Calu3 (cell line): Measurements from ENCODE around the gene SNAPC2. TPM values are rescaled to one million over a fixed set of nuclear protein-coding genes. Genes with fewer than 3 reads are reported as not detected.

Source experiments
- BruUV-seq: library from RNA; stranded (reverse); fragments of 400-500 nt; replicated peaks from 2 replicates; lab custom pipeline; 2021; lab: Mats Ljungman, UMichigan
- CTCF ChIA-PET: fragments of 300-600 bp; sonication (Branson Sonifier 250); formaldehyde crosslinking; loops from one replicate; lab custom pipeline; 2022; ENCODE audit warnings: antibody characterized with exemption; lab: Charles Lee
- DNase-seq: peaks from one replicate; pipeline ENCODE4 v3.0.0; 2022
- H3K27ac Mint-ChIP-seq: one replicate; pipeline ENCODE4 v1.8.0; 2022; ENCODE audit warnings: mixed read lengths; ENCODE audit not compliant: unreplicated experiment
- H3K27me3 Mint-ChIP-seq: one replicate; pipeline ENCODE4 v1.8.0; 2022; ENCODE audit warnings: mixed read lengths; ENCODE audit not compliant: unreplicated experiment
- H3K36me3 Mint-ChIP-seq: one replicate; pipeline ENCODE4 v1.8.0; 2022; ENCODE audit warnings: mild to moderate bottlenecking, moderate library complexity, mixed read lengths; ENCODE audit not compliant: insufficient read depth, unreplicated experiment
- H3K4me1 Mint-ChIP-seq: one replicate; pipeline ENCODE4 v1.8.0; 2022; ENCODE audit warnings: mild to moderate bottlenecking, low read depth, mixed read lengths; ENCODE audit not compliant: unreplicated experiment
- H3K4me3 Mint-ChIP-seq: one replicate; pipeline ENCODE4 v1.8.0; 2022; ENCODE audit warnings: mild to moderate bottlenecking, low read depth, moderate library complexity, mixed read lengths; ENCODE audit not compliant: unreplicated experiment
- H3K9me3 Mint-ChIP-seq: one replicate; pipeline ENCODE4 v1.8.0; 2022; ENCODE audit warnings: low read depth, mixed read lengths; ENCODE audit not compliant: unreplicated experiment
- intact Hi-C: fragments of 100-400 bp; cut with micrococcal nuclease; formaldehyde crosslinking; loops from one replicate; pipeline ENCODE4 v1.10.0; 2022; ENCODE audit not compliant: unreplicated experiment
- total RNA-seq: library from RNA; stranded (reverse); gene quantifications from 2 replicates; pipeline ENCODE4 v1.2.3, GENCODE V29; 2022
- TF ChIP-seq, protein P1 (sequence below): fragments of 200-600 bp; IDR thresholded peaks from one replicate; pipeline ENCODE4 v1.8.0; 2022; ENCODE audit warnings: antibody characterized with exemption; ENCODE audit not compliant: unreplicated experiment

Gene SNAPC2
- total RNA-seq, 1 experiment from 2014 or later = 12.1 TPM

DNA sequence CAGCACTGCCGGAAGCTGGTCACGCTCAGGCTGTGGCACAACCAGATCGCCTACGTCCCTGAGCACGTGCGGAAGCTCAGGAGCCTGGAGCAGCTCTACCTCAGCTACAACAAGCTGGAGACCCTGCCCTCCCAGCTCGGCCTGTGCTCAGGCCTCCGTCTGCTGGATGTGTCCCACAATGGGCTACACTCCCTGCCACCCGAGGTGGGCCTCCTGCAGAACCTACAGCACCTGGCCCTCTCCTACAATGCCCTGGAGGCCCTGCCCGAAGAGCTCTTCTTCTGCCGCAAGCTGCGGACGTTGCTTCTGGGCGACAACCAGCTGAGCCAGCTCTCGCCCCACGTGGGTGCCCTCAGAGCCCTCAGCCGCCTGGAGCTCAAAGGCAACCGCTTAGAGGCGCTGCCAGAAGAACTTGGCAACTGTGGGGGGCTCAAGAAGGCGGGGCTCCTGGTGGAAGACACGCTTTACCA is 19.7 kb upstream of the SNAPC2 start:
- no peak overlapping the region for H3K27ac Mint-ChIP-seq
- peaks cover 10% of the 10 kb centered on the region for H3K4me1 Mint-ChIP-seq
- CTCF ChIA-PET = no interaction called here
- TF ChIP-seq, protein P1, sequence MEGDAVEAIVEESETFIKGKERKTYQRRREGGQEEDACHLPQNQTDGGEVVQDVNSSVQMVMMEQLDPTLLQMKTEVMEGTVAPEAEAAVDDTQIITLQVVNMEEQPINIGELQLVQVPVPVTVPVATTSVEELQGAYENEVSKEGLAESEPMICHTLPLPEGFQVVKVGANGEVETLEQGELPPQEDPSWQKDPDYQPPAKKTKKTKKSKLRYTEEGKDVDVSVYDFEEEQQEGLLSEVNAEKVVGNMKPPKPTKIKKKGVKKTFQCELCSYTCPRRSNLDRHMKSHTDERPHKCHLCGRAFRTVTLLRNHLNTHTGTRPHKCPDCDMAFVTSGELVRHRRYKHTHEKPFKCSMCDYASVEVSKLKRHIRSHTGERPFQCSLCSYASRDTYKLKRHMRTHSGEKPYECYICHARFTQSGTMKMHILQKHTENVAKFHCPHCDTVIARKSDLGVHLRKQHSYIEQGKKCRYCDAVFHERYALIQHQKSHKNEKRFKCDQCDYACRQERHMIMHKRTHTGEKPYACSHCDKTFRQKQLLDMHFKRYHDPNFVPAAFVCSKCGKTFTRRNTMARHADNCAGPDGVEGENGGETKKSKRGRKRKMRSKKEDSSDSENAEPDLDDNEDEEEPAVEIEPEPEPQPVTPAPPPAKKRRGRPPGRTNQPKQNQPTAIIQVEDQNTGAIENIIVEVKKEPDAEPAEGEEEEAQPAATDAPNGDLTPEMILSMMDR = no peak
- no peaks in the 10 kb centered on the region for H3K27me3 Mint-ChIP-seq
- no peak for DNase-seq
- H3K9me3 Mint-ChIP-seq = no peaks in the 10 kb centered on the region
- intact Hi-C loops = no loop called here
- H3K4me3 Mint-ChIP-seq = no peak overlapping the region
- no TSS peak for BruUV-seq
- peaks cover 30% of the 10 kb centered on the region for H3K36me3 Mint-ChIP-seq

DNA sequence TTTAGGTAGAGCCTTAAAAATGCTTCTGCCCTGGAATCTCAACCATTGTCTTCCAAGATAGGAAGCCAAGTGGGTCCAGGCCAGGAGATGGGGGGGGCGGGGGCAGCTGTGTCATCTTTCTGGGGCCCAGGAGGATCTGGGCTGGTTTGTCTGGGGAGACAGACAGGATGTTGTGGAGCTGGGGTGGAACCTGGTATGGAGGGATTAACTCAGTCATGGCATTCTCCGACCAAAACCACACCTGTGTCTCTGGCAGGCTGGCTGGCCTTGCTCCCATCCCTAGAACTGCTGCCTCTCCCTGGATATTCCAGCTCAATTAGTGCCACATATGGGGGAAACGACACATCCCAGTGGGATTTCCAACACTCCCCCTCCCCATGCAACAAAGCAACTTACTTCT is 19.2 kb upstream of the SNAPC2 start:
- Mint-ChIP-seq H3K36me3 (peaks cover 34% of the 10 kb centered on the region), H3K27me3 (no peaks in the 10 kb centered on the region), H3K9me3 (no peaks in the 10 kb centered on the region), H3K27ac (no peak overlapping the region), H3K4me3 (no peak overlapping the region), H3K4me1 (peaks cover 15% of the 10 kb centered on the region)
- intact Hi-C loops = no loop called here
- no peak for DNase-seq
- no TSS peak for BruUV-seq
- TF ChIP-seq, protein P1 = no peak
- CTCF ChIA-PET = no interaction called here

DNA sequence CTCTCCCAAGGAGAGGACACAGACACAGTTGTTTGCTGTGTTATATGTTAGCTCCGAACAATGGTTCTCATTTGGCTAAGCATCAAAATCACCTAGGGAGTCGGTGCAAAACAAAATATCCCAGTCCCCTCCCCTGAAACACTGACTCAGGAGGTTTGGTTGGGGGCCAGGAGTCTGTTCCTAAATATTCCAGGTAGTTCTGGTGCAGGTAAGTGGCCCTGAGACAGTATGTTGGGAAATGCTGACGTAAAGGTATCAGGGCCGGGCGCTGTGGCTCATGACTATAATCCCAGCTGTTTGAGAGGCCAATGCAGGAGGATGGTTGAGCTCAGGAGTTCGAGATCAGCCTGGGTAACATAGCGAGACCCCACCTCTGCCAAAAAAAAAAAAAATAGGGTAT is 18.8 kb upstream of the SNAPC2 start:
- no peaks in the 10 kb centered on the region for H3K9me3 Mint-ChIP-seq
- no peak overlapping the region for H3K4me3 Mint-ChIP-seq
- peaks cover 39% of the 10 kb centered on the region for H3K36me3 Mint-ChIP-seq
- H3K27ac Mint-ChIP-seq = no peak overlapping the region
- CTCF ChIA-PET = no interaction called here
- BruUV-seq = TSS peak; percentile 21
- TF ChIP-seq, protein P1 = no peak
- H3K27me3 Mint-ChIP-seq = no peaks in the 10 kb centered on the region
- peaks cover 16% of the 10 kb centered on the region for H3K4me1 Mint-ChIP-seq
- intact Hi-C loops = no loop called here
- DNase-seq = no peak

DNA sequence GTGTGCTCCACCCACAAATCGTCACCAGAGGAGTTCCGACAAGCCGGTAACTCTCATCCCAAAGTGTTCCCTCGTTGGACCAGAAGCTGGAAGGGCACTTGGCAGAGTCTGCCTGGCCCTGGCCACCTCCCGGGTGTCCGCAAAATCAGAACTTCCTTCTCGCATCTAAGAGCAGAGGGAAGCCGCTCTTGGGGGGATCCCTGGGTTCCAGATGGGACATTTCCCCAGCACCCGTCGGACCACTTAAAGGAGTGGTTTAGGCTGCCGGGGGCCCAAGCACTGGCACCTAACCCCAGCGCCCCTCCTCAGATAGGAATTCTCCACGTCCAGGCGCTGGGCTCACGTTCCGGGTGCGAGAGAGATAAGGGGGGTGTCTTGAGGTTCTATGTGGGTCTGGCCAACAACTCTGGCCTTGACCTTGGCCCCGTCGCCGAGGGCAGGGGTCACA is 17.3 kb upstream of the SNAPC2 start:
- Mint-ChIP-seq H3K9me3 (no peaks in the 10 kb centered on the region), H3K36me3 (peaks cover 45% of the 10 kb centered on the region), H3K27ac (peak overlapping the region; percentile 95), H3K4me1 (peaks cover 16% of the 10 kb centered on the region), H3K27me3 (no peaks in the 10 kb centered on the region), H3K4me3 (peak overlapping the region; percentile 90)
- BruUV-seq = TSS peak; percentile 81
- intact Hi-C loops = no loop called here
- CTCF ChIA-PET = interaction anchor here (0.6 to 1.5 kb wide), 4 partner anchors 8 to 33 kb away, joined by 3 to 5 read pairs (median 4); partner anchors contain the start of gene SNAPC2
- TF ChIP-seq, protein P1 = no peak
- no peak for DNase-seq
